Subcutaneous abdominal adipose tissue (tissue), 5 donors: ENCODE results near the gene EPS8L3.
A peak's percentile ranks its signal among the peaks of the same experiment; 100 is the strongest.
"Not testable (repeated sequence)": the region's sequence is repeated elsewhere in the genome, so short reads cannot be mapped to it uniquely, and the experiment has no call there.

Experiments used
- H3K27ac ChIP-seq: one replicate; pipeline ENCODE4 v1.7.0; 2013; ENCODE audit warnings: low read depth, mild to moderate bottlenecking, inconsistent platforms, low read length, moderate library complexity
- H3K27me3 ChIP-seq, 5 donors: one replicate each; pipeline ENCODE4 v1.7.0; 2013; ENCODE audit warnings: low read length in 5 of 5, inconsistent platforms in 1 of 5; ENCODE audit not compliant: control insufficient read depth in 5 of 5, insufficient read depth in 4 of 5
- H3K36me3 ChIP-seq, 5 donors: one replicate each; pipeline ENCODE4 v1.7.0; 2013; ENCODE audit warnings: low read length in 5 of 5; ENCODE audit not compliant: control insufficient read depth in 5 of 5, insufficient read depth in 5 of 5
- H3K4me1 ChIP-seq, 5 donors: one replicate each; pipeline ENCODE4 v1.7.0; 2013; ENCODE audit warnings: low read length in 5 of 5, mild to moderate bottlenecking in 3 of 5, moderate library complexity in 1 of 5; ENCODE audit not compliant: control insufficient read depth in 5 of 5, insufficient read depth in 5 of 5
- H3K4me3 ChIP-seq, 5 donors: one replicate each; pipeline ENCODE4 v1.7.0; 2013; ENCODE audit warnings: low read length in 5 of 5, low read depth in 1 of 5
- H3K9ac ChIP-seq, 5 donors: one replicate each; pipeline ENCODE4 v1.7.0; 2013; ENCODE audit warnings: low read length in 5 of 5, mild to moderate bottlenecking in 4 of 5, moderate library complexity in 3 of 5
- H3K9me3 ChIP-seq, 5 donors: one replicate each; pipeline ENCODE4 v1.7.0; 2013; ENCODE audit warnings: low read length in 5 of 5; ENCODE audit not compliant: control insufficient read depth in 5 of 5
- donor health status: healthy.
- donor health status: healthy.
- donor health status: healthy.
- donor health status: healthy.
- donor health status: healthy.

The EPS8L3 gene

DNA sequence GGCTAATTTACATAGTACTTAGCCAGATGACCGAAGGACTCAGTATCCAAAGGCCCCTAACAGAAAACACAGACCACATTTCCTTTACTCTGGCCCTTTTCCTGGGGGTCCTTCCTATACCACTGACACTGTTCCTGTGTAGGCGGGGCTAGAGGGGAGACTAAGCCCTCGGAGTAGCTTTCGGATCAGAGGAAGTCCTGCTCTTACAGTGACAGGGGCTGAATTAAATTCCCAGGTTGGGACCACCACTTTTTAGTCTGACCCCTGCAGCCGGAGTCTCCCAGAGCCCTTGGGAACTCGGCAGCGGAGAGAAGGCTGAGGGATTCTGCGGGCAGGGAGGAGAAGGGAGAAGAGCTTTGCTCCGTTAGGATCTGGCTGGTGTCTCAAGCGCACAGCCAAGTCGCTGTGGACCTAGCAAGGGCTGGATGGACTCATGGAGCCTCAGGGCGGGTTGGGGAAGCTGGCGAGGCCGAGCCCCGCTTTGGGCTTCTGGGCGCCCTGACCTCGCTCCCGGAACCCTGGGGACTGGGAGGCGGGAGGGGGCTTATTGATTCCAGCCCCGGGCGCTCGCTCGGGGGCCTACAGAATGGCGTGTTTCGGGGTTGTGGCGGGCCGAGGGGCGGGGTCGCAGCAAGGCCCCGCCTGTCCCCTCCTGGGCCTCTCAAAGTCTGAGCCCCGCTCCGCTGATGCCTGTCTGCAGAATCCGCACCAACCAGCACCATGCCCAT is 52.0 kb downstream of the EPS8L3 start, which contains the start of gene GSTM5:
Gene GSTM5 (plus strand): TSS at position 659 of the 728 bp plus-strand sequence. CDS start 62 bp downstream, at position 721.
- H3K27me3 ChIP-seq, H3K27ac ChIP-seq, H3K9me3 ChIP-seq, H3K36me3 ChIP-seq: not testable (repeated sequence)
- Histone ChIP-seq H3K9ac (peak within 1 kb of the TSS in 2 of 5 donors; percentile 51 to 59), H3K4me1 (peaks cover 0 to 20% (median 12%) of the 10 kb centered on the region in 5 donors), H3K4me3 (peak within 1 kb of the TSS; percentile 40 to 75 (median 62))

DNA sequence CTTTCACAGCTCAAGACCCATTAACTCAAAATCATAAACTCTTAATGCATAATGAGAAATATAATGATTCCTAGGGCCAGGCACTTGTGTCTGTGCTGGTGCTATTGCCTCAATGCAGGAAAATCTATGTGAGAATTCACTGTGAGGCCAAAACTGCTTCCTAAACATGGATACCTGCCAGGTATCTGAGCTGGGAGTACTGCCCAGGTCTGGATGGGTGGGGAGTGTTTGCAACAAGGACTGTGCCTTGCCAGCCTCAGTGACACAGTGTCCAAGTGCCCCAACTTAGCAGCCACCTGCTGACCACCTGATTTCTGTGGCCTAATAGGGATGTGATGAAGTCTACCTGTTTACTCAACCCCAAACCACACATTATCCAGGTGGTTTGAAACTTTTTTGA is 53.9 kb downstream of the EPS8L3 start:
- not testable (repeated sequence) for H3K9ac ChIP-seq, H3K27me3 ChIP-seq, H3K36me3 ChIP-seq, H3K27ac ChIP-seq, H3K4me3 ChIP-seq, H3K9me3 ChIP-seq
- H3K4me1 ChIP-seq = peaks cover 0 to 11% (median 7%) of the 10 kb centered on the region in 5 donors

DNA sequence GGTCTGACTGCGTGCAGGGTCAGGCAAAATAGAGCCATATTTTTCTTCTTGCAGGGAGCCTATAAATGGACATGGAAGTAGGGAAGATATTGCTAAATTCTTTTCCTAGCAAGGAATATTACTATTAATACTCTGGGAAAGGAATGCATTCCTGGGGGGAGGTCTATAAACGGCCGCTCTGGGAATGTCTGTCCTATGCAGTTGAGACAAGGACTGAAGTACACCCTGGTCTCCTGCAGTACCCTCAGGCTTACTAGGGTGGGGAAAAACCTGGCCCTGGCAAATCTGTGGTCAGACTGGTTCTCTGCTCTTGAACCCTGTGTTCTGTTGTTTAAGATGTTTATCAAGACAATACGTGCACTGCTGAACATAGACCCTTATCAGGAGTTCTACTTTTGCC is 54.8 kb downstream of the EPS8L3 start:
- H3K27me3 ChIP-seq, H3K27ac ChIP-seq, H3K9ac ChIP-seq, H3K36me3 ChIP-seq, H3K4me3 ChIP-seq, H3K9me3 ChIP-seq: not testable (repeated sequence)
- H3K4me1 ChIP-seq = peaks cover 0 to 11% (median 7%) of the 10 kb centered on the region in 5 donors

DNA sequence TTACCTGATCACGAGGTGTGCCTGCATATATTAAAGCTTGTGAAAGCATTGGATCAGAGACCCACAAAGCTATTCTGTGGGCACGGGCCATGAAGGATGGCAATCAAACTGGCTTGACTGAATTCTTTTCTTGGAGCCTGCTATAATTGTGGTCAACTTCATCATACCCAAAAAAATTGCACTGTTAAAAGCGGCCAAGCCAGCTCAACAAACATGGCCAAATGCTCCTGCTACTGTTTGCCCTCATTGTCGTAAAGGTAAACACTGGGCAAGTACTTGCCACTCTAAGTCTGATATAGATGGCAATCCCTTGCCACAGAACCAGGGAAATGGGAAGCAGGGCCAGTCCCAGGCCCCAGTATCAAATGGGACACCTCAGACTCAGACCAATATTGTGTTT is 58.3 kb downstream of the EPS8L3 start:
- no peak overlapping the region for H3K27ac ChIP-seq
- no peaks in the 10 kb centered on the region for H3K27me3 ChIP-seq
- no peaks in the 10 kb centered on the region for H3K36me3 ChIP-seq
- H3K9ac ChIP-seq = no peak overlapping the region
- no peaks in the 10 kb centered on the region for H3K4me1 ChIP-seq
- no peak overlapping the region for H3K4me3 ChIP-seq
- peaks cover 0 to 9% (median 0%) of the 10 kb centered on the region in 5 donors for H3K9me3 ChIP-seq

DNA sequence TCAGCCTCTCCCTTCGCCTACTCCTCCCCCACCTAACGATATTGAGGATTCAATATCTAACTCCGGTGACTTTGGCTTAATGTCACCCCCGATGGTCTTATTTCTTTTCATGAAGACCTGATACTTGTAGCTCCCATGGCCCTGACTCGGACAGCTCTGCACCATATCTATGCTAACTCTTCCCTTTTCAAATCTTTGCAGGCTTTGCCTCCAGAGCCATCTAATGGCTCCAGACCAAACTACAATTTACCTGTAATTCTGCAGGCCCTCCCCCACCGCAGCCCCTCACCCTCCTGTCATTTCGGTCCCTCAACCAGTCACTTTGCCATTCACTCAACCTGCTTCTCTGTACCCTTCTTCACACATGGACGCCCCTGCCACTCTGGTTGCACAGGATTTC is 59.5 kb downstream of the EPS8L3 start:
- Histone ChIP-seq H3K36me3 (no peaks in the 10 kb centered on the region), H3K4me1 (no peaks in the 10 kb centered on the region), H3K9me3 (peaks cover 0 to 7% (median 0%) of the 10 kb centered on the region in 5 donors), H3K27ac (no peak overlapping the region), H3K27me3 (no peaks in the 10 kb centered on the region), H3K4me3 (no peak overlapping the region), H3K9ac (no peak overlapping the region)

- H3K36me3 ChIP-seq, H3K9ac ChIP-seq, H3K4me1 ChIP-seq, H3K4me3 ChIP-seq, H3K27ac ChIP-seq, H3K9me3 ChIP-seq, H3K27me3 ChIP-seq: not testable (repeated sequence)
Measured at GRCh38 chr1:109702940-109703339, 60.8 kb downstream of the EPS8L3 start.
